SU-DHL-6 (cell line): ENCODE data around the gene RASSF9.

Experiments used
- H2AFZ ChIP-seq: fragments of 200-600 bp; sonication (generic); 2 replicates; pipeline ENCODE4 v1.6.1; 2014; ENCODE audit warnings: low read depth, mild to moderate bottlenecking, moderate library complexity, mixed read lengths, antibody characterized with exemption, low read length; ENCODE audit not compliant: severe bottlenecking
- H3F3A ChIP-seq: fragments of 200-600 bp; shearing (Covaris generic); 2 replicates; pipeline ENCODE4 v1.6.0; 2016; ENCODE audit warnings: antibody characterized with exemption, mild to moderate bottlenecking; ENCODE audit not compliant: insufficient read depth
- H3K27ac ChIP-seq: fragments of 200-600 bp; sonication (generic); 2 replicates; pipeline ENCODE4 v1.5.1; 2016; ENCODE audit warnings: low read depth, mild to moderate bottlenecking, low read length, moderate library complexity, mixed read lengths
- H3K27me3 ChIP-seq: fragments of 200-600 bp; sonication (generic), shearing (Covaris generic); 2 replicates; pipeline ENCODE4 v1.6.0; 2014; ENCODE audit warnings: mild to moderate bottlenecking, low read length
- H3K36me3 ChIP-seq: fragments of 200-600 bp; sonication (generic); 2 replicates; pipeline ENCODE4 v1.6.1; 2014; ENCODE audit warnings: mild to moderate bottlenecking, low read length, mixed read lengths
- H3K4me2 ChIP-seq: fragments of 300-600, 200-600 bp; shearing (Covaris generic), sonication (generic); 2 replicates; pipeline ENCODE4 v1.6.0; 2014; ENCODE audit warnings: low read length, low read depth, mild to moderate bottlenecking; ENCODE audit not compliant: poor library complexity, severe bottlenecking
- H3K4me3 ChIP-seq: fragments of 200-600 bp; sonication (generic); 2 replicates; pipeline ENCODE4 v1.5.1; 2014; ENCODE audit warnings: antibody characterized with exemption, low read length, mild to moderate bottlenecking, mixed read lengths; ENCODE audit not compliant: insufficient read depth, poor library complexity, severe bottlenecking
- H3K79me2 ChIP-seq: fragments of 200-600 bp; sonication (generic); 2 replicates; pipeline ENCODE4 v1.6.1; 2014; ENCODE audit warnings: mild to moderate bottlenecking, low read length, moderate library complexity; ENCODE audit not compliant: insufficient read depth
- H3K9ac ChIP-seq: fragments of 200-600 bp; sonication (generic); 2 replicates; pipeline ENCODE4 v1.7.0; 2014; ENCODE audit warnings: mild to moderate bottlenecking, low read length
- H3K9me2 ChIP-seq: fragments of 200-600 bp; sonication (generic); replicated peaks from 2 replicates; pipeline ENCODE4 v1.6.1; 2014; ENCODE audit warnings: low read length; ENCODE audit not compliant: insufficient read depth
- H3K9me3 ChIP-seq: fragments of 200-600 bp; sonication (generic); 2 replicates; pipeline ENCODE4 v1.6.1; 2014; ENCODE audit warnings: low read length, mixed read lengths; ENCODE audit not compliant: insufficient read depth
- H4K20me1 ChIP-seq: fragments of 200-600 bp; sonication (generic); 2 replicates; pipeline ENCODE4 v1.6.1; 2014; ENCODE audit warnings: low read depth, mild to moderate bottlenecking, antibody characterized with exemption, low read length, moderate library complexity, mixed read lengths
- CTCF ChIP-seq: fragments of 200-600 bp; sonication (generic); IDR thresholded peaks from one replicate; pipeline ENCODE4 v1.5.1; 2017; ENCODE audit warnings: antibody characterized with exemption, mild to moderate bottlenecking, low read length, moderate library complexity; ENCODE audit not compliant: insufficient read depth, poor library complexity, severe bottlenecking
- EZH2phosphoT487 ChIP-seq: fragments of 200-600 bp; sonication (generic), shearing (Covaris generic); conservative IDR thresholded peaks from 2 replicates; pipeline ENCODE4 v1.6.1; 2018; ENCODE audit warnings: mild to moderate bottlenecking, antibody characterized with exemption, low read length, moderate library complexity, mixed read lengths

The RASSF9 gene

GRCh38 chr12:85759091-85759490, 77.1 kb downstream of the RASSF9 start:
- TF ChIP-seq CTCF (no peak), EZH2phosphoT487 (no peak)
- Histone ChIP-seq H3K27me3 (no peaks in the 10 kb centered on the region), H3K79me2 (no peaks in the 10 kb centered on the region), H2AFZ (no peak overlapping the region), H3K9me2 (no peaks in the 10 kb centered on the region), H3F3A (no peaks in the 10 kb centered on the region), H3K4me3 (no peak overlapping the region), H3K9ac (no peak overlapping the region), H3K4me2 (no peak overlapping the region), H3K9me3 (no peaks in the 10 kb centered on the region), H3K36me3 (no peaks in the 10 kb centered on the region), H4K20me1 (no peaks in the 10 kb centered on the region), H3K27ac (no peak overlapping the region)

- no peaks in the 10 kb centered on the region for H3K36me3 ChIP-seq
- no peaks in the 10 kb centered on the region for H3F3A ChIP-seq
- H3K4me3 ChIP-seq, result no peak overlapping the region
- H3K27me3 ChIP-seq, result no peaks in the 10 kb centered on the region
- H3K9ac ChIP-seq, result no peak overlapping the region
- no peaks in the 10 kb centered on the region for H3K9me3 ChIP-seq
- H2AFZ ChIP-seq, result no peak overlapping the region
- no peak overlapping the region for H3K4me2 ChIP-seq
- H3K79me2 ChIP-seq, result no peaks in the 10 kb centered on the region
- no peaks in the 10 kb centered on the region for H3K9me2 ChIP-seq
- no peaks in the 10 kb centered on the region for H4K20me1 ChIP-seq
- no peak overlapping the region for H3K27ac ChIP-seq
- no peak for TF ChIP-seq CTCF
These were observed 80.4 kb downstream of the RASSF9 start for GRCh38 chr12:85755760-85756159.
